HG03064 (cell line): ENCODE data around the gene NXPH3.
"Not testable (repeated sequence)": the region's sequence is repeated elsewhere in the genome, so short reads cannot be mapped to it uniquely, and the experiment has no call there.

Experiments
- ATAC-seq: cut with Tn5 transposase; IDR thresholded peaks from one replicate; pipeline ENCODE4 v1.9.1; 2021; ENCODE audit warnings: low read depth; ENCODE audit not compliant: unreplicated experiment

NXPH3 gene

DNA sequence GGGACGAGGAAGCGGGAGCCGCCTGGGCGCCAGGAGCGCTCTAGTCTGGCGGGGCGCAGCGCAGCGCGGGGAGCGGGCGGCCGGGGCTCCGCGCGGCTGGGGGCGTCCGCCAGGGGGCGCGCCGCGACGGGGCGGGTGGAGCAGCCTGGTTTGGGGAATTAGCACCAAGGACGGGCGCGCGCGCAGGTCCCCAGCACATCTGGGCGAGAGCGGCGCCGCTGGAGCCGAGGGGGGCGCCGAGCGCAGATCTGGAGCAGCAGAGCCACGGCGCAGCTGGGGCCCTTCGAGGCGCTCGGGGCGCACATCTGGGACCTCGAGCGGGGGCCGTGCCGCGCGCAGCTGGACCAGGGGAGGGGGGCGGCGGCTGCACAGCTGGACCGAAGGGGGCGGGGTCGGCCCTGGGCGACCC lies at the start of gene NXPH3:
NXPH3 (plus strand) TSS at position 193 of the 409 bp plus-strand sequence. CDS start 349 bp downstream, outside the sequence.
- no peak for ATAC-seq

DNA sequence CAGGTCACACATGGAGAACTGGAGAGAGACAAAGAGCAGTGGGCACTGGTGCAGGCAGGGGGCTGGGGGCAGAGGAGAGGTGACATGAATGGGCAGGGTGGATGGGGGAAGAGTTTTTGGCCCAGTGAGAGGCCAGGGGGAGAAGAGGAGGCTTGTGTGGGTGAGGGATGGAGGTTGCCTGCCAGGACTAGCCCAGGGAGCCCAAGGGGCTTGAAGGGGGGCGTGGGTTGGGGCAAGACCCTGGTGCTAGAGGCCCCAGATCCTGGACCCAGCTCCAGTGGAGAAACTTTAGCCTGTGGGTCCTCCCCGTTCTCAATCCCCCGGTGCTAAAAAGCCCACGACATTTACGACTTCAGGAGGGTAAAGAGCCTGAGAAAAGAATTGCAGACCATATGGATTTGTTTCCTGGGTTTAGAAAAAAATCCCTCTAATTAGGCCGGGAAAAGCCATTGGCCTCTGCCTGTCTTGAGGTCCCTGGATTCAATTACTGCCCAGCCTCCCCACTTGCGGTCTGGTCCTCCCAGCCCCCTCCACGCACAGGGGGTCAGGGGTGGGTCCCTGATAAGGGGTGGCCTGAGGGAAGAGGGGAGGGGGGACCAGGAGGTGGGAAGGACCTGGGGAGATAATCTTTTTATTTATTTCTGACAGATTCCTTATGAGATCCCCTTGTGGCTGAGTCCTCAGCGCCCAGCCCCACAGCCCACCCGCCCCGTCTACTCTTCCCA lies 47.6 kb upstream of the NXPH3 start:
- ATAC-seq, result no peak

DNA sequence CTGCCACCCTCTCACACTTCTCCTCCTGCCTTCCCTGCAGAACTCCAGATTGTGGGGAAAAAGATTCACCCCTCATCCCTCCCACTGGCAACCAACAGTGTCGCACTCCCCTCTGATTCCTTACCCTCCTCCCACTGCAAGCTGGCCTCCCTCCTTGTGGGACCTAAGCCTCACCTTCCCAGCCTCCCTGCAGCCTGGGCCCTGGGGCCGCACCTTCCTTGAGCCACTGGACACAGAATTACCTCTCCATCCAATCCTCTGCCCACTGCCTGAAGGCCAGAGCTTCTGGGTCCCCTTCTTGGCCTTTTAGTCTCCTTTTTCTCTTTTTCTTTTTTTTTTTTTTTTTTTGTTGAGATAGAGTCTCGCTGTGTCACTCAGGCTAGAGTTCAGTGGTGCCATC lies 46.7 kb upstream of the NXPH3 start:
- no peak for ATAC-seq

DNA sequence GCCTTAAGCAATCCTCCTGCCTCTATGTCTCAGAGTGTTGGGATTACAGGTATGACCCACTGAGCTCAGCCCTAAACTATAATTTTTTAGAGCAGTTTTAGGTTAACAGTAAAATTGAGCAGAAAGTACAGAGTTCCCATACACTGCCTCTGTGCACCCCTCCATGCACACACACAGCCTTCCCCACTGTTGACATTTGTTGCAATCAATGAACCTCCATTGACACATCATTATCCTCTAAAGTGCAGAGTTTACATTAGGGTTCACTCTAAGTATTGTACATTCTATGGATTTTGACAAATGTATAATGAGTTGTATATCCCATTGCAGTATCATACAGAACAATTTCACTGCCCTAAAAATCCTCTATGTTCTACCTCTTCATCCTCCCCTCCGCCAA lies 45.6 kb upstream of the NXPH3 start:
- ATAC-seq, result no peak

DNA sequence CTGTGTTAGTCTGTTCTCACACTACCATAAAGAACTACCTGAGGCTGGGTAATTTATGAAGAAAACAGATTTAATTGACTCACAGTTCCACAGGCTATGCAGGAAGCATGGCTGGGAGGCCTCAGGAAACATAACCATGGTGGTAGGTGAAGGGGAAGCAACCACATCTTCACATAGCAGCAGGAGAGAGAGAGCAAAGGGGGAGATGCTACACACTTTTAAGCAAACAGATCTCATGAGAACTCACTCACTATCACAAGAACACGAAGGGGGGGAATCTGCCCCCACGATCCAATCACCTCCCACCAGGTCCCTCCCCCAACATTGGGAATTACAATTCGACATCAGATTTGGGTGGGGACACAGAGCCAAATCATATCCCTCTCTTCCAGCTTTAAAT lies 31.8 kb upstream of the NXPH3 start:
- no peak for ATAC-seq

DNA sequence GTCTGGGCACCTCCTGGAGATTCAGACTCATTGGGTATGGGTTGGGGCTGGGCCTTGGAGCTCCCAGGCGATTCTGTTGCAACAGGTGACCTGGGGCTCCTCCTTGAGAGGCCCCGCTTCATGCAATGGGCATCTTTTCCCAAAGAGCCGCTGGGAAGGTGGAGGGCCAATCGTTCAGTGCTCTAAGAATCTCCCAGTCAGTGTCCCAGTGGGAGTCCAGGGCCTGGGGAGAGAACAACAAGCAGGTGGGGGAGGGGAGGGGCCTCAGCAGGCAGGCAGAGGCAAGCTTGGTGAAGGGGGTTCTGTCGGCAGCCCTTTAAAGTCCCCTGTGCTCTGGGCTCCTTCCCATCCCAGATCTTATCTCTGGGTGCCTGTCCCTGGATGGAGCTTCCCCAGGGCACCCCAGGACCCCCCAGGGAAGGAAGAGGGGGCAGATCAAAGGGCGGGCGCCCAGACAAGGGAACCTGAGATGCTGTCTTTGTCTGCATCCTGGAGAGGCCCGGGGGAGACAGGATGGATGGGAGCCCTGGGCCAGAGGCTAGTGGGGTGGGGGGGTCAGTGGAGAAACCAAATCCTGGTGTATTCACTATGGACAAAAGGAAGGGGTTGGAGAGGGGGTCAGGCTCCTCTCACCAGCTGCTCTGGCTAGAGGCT lies 30.5 kb upstream of the NXPH3 start:
- no peak for ATAC-seq

DNA sequence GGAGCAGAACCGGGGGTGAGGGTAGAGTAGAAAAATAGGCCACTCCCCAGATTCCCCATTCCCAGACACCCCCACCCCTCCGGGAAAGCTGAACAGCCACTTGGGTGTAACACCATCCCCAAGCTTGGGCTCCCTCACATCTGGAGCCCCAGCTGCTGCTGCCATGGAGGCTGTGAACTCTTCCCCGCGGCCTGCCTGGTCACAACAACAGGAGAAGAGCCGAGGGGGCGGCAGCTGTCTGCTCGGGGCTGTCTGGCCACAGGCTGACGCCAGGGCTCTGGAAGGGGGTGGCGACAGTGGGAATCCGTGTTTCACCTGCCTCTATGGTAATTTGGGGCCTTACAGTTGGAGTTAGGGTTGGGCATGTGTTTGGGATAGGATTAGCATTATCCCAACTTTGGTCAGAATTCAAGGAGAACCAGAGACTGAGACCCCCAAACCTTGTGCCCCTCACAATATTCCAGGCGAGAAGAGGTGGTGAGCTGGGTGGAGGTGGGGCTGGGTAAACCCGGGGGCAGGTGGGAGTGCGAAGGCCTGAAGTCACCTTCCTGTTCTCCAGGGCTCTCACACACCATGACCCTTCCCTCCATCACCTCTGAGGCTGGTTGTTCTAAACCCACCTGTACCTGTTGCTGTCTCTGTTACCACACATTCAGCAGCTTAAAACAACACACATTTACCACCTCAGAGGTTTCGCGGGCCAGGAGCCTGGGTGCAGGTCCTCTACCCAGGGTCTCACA lies 29.7 kb upstream of the NXPH3 start:
- ATAC-seq, result no peak

DNA sequence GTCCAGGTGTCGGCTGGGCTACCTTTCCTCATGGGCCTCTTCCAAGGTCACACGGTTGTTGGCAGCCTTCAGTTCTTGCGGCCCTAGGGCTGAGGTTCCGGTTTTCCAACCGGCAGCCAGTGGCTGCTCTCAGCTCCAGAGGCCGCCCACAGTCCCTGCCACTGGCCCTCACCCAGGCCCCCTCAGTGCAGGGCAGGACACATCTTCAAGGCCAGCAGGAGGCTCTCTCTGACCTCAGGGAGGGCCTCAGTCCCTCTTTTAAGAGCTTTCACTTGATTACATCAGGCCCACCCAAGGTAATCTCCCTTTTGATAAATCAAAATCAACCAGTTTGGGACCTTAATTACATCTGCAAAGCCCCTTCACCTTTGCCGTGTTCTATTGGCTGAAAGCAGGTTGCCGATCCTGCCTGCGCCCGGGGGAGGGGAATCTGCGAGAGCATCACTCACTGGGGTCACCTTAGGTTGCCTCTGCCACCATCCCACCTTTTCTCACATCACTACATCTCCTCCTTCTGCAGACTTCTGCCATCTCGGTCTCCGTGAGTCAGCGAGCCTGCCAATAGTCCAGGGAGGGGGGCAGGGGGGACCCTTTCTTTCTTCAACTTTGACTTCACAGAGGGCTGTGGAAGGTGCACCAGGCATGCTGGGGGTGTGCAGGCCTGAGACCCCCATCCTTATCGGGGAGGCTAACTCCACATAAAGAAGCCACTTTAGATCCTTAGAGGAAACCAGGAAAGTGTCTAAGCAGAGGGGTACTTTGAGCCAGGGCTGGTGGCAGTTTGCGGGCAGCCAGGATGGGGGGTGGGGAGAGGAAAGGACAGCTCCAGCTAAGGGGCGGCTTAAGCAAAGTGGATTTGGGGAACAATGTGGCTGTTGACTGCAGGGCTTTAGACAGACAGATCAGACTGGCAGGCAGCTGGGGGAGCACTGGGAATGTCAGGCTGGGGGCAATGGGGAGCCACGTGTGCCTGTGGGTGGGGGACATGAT lies 28.8 kb upstream of the NXPH3 start:
- no peak for ATAC-seq

DNA sequence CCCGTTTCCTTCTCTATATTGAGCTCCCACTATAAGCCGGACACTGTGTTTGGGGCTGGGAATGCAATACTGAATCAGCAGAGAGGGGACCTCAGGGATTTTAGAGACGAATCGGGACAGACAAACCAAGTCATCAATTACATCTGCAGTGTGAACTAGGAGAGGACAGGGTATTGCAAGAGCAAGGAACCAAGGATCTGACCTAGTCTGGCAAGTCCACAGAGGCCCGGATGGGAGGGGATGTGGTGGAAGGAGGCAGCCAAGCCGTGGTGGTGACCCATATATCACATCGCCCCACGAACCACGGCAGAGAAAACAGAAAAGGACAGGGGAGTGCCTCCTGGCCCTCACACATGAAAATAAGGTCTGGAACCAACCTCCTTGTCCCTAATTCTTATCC lies 28.1 kb upstream of the NXPH3 start:
- ATAC-seq, result no peak

DNA sequence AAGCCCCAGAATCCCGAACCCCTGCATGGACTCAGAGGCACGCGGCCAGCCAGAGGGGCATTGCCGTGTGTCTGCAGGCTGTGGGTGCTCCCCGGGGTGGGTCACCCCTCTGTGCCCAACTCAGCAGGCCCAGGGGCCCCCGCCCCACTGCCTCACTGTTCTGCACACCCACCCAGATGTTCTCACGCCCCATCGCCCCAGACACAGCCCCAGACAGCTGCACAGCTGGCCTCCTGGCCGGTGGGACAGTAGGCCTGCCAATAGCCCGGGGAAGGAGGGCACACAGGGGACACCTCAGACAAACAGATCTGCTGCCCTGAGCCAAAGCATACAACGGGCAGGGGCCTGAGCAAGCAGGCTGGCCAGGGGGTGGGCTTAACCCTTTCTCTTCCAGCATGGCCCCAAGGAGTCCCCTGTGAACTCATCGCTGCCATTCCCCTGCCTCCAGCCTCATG lies 27.6 kb upstream of the NXPH3 start:
- ATAC-seq, result no peak

DNA sequence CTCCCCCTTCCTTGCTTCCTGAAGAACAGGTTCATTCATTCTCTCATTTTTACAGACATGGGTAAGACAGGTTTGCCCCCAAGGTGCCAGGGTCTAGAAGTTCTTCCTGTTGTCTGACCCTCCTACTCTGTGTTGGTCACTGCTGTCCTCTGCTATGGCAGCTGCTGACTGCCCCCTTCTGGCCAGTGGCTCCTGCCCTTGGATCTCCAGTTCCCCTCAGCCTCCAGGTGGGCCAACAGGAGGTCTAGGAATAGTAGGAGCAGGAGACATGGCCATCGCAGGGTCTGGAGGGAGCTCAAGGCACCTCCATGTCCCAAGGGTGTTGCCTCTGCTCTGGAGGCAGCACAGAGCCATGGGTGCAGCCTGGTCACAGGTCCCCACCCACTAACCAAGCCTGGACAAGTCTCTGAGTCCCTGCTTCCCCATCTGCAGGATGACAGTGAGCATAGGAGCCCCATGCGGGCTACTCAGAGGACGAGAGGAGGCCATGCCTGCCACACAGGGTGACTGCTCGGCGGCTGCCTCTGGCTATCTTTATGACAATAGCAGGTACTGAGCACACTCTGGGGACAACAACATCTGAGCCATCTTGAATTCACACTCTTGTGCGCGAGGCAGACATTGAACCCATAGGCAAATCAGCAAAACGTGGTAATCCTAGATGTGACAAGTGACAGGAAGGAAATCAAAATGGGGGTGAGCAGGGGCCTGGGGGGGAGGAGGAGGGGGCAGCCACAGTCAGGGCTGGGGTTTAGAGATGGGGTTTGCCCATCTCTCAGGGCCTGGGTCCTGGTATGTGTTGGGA lies 27.0 kb upstream of the NXPH3 start:
- no peak for ATAC-seq

DNA sequence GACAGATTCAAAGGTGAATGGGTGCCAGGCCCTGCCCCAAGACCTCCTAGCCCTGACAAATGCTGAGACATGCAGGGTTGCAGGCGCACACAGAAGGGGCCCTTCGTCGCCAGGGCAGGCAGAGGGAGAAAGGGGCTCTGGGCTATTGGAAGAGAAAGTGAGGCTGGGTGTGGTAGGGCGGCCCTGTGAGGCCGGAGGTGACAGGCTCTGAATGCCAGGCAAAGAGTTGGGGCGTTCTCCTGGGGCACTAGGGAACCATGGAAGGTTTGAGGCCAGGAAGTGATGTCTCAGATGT lies 26.4 kb upstream of the NXPH3 start:
- no peak for ATAC-seq

DNA sequence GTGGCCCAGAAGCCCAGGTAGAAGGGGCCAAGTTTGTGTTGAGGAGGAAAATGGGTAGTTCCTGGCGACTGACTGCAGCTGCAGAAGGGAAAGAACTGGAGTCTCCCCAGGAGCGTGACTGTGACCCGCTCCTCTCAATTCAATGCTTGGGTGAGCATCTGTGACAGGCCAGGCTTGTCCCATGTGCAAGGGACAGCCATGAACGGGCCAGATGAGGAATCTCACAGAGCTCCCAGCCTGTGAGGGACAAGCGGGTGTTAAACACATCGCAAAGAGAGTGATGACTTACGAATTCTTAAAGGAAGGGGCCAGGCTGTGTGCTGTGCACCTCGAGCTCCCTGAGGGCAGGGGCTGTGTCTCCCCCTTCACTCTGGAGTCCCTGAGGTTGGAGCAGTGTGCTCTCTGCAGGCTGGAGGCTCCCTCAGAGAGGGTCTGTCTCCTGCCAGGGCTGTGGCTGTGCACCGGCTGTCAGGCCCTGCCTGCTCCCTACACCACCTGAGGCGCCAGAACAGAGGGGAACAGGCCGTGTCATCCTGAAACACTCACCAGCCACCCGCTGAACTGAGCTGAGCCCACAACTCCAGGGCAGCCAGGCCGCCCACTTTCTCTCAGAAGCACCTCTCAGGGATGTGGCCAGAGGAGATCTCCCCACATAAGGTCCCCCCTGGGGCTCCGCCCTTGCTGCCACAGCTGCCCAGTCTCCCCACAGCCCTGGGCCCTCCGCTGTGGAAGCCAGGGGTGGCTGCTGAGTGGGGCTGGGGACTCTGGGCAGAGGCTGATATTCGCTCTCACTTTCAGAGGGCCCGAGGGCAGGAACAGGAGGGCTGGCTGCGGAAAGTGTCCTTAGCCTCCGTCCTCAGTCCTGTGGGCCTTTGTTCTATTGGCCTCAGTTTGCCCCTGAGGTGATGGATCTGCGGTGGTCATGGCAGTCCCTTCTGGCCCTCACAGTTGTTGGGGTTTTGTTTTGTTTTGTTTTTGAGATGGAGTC lies 25.7 kb upstream of the NXPH3 start:
- no peak for ATAC-seq

DNA sequence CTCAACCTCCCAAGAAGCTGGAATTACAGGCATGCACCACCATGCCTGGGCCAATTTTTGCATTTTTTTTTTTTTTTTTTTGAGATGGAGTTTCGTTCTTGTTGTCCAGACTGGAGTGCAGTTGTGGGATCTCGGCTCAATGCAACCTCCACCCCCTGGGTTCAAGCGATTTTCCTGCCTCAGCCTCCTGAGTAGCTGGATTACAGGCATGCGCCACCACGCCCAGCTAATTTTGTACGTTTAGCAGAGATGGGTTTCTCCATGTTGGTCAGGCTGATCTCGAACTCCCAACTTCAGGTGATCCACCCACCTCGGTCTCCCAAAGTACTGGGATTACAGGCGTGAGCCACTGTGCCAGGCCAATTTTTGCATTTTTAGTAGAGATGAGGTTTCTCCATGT lies 24.9 kb upstream of the NXPH3 start:
- not testable (repeated sequence) for ATAC-seq

DNA sequence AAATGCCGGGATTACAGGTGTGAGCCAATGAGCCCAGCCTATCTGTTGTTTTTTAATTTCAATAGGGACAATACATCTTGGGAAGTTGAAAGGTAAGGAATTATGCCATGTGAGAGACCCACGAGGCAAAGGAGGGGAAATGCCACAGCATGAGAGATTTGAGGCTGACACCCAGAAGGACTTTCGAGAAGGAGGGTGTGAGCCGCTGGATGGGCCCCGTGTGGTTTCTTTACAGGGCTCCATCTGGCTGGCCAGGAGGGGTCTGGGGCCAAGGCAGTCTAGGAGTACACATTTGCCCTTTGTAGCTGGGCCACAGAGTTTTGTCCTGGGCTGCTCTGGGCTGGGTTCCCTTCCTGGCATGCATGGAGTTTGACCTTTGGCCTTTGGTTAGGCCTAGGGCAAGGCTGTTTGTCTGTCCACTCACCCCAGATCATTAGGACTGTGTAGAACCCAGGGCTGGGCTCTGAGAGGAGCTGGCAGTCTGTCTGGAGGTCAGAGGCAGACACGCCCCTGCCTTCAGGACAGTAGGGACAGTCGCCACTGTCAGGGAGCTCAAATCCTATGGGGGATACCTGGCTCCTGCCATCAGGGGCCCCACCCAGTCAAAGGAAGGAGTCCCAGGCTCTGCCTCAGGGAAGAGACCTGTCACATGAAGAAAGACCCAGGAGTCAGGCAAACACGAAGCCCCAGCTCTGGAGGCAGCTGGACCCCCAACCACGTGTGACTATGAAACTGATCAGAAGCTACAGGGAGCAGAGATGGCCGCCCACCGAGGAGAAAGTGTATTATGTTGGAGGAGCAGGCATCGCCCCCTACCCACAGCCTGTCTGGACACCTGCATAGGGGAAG lies 24.2 kb upstream of the NXPH3 start:
- ATAC-seq, result no peak

DNA sequence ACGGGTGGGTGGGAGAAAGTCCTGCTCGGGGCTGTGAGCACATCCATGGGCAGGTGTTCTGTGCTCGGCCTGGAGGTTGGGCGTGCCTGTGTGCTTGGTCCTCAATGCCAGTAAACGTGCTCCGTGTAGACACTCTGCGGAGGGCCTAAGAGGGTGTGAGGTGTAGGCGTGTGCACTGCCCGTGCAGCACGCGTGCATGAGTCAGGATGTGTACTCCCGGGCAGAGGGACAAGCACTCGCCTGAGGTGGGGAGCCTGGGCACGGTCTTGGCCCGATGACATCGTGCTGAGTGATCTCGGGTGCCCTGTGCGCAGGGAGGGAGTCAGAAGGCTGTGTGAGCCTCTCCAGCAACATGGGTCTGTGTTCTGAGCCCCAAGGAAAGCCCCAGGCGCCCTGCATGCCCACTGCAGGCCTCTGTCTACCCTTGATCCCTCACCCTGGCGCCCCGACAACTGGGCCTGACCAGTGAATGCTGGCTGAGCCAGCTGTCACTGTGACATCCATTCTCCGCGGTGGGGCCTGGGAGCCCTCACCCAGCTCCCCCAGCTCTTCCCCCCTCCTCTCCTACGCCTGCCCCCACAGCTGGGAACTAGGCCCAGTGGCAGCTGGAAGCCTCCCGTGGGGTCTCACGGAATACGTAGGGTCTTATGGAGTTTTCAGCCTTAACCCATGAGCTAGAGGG lies 23.5 kb upstream of the NXPH3 start:
- ATAC-seq, result no peak

DNA sequence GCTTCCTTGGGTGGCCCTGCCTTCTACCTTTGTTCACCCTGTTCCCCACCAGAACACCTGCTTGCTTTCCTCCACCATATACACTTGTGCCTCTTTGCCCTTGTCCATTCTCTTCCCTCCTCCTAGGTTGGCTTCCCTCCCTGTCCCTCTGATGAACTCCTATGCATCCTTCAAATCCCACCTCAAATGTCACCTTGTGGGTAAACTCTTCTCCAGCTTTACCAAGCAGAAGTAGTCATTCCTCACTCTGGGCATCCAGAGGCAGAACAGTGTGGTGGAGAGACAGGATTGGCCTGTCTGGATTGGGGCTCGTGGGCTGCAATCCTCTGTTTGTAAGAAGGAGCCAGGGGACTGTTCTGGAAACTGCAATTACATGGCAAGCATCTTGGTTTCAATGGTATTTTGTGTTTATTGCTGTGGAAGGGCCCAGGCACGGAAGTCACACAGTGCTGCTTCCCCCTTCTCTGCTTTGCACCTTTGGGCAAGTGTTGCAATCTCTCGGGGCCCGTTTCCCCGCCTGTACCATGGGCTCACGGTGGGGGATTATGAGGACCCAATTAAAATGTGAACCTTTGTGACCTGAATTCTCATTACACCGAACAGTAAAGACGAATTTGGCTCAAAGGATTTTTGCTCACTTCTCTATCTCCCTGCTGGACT lies 21.9 kb upstream of the NXPH3 start:
- no peak for ATAC-seq
